WTC11 (cell line): ENCODE results near the gene EHMT1. TPM values are rescaled to one million over a fixed set of nuclear protein-coding genes. Genes with fewer than 3 reads are reported as not detected.

ENCODE experiments used
- ATAC-seq: fragments of 200-7000 bp; cut with Tn5 transposase; 2 replicates; pipeline ENCODE4 v1.10.0; 2021; ENCODE audit warnings: mild to moderate bottlenecking, moderate library complexity
- CTCF ChIA-PET: fragments of 300-600 bp; sonication (Branson Sonifier 250); formaldehyde crosslinking; loops from one replicate; lab custom pipeline; 2021; ENCODE audit warnings: antibody characterized with exemption; lab: Charles Lee
- POLR2A ChIA-PET: fragments of 350-600 bp; sonication (Branson Sonifier 250); formaldehyde crosslinking; loops from one replicate; lab custom pipeline; 2021; ENCODE audit warnings: antibody characterized with exemption; lab: Charles Lee
- DNase-seq: peaks from one replicate; pipeline ENCODE4 v3.0.0; 2021; ENCODE audit warnings: low spot score
- H3K27ac Mint-ChIP-seq: 2 replicates; pipeline ENCODE4 v1.8.0; 2021; ENCODE audit warnings: mixed read lengths
- H3K27me3 Mint-ChIP-seq: 2 replicates; pipeline ENCODE4 v1.8.0; 2021; ENCODE audit warnings: low read depth, mild to moderate bottlenecking, moderate library complexity, mixed read lengths
- H3K36me3 Mint-ChIP-seq: 2 replicates; pipeline ENCODE4 v1.8.0; 2021; ENCODE audit warnings: mixed read lengths
- H3K4me1 Mint-ChIP-seq: 2 replicates; pipeline ENCODE4 v1.8.0; 2022; ENCODE audit warnings: mixed read lengths
- H3K4me3 Mint-ChIP-seq: 2 replicates; pipeline ENCODE4 v1.8.0; 2021; ENCODE audit warnings: mild to moderate bottlenecking, moderate library complexity, mixed read lengths
- H3K9me3 Mint-ChIP-seq: 2 replicates; pipeline ENCODE4 v1.8.0; 2021; ENCODE audit warnings: mixed read lengths
- E2F1 ChIP-seq: sonication (generic); formaldehyde crosslinking; IDR thresholded peaks from 2 replicates; pipeline ENCODE4 v1.8.0; 2022; ENCODE audit warnings: mild to moderate bottlenecking, missing genetic modification reagents
- ETV6 ChIP-seq: sonication (generic); formaldehyde crosslinking; IDR thresholded peaks from 2 replicates; pipeline ENCODE4 v1.8.1; 2022; ENCODE audit warnings: mild to moderate bottlenecking, missing genetic modification reagents
- FOXP1 ChIP-seq: sonication (generic); formaldehyde crosslinking; IDR thresholded peaks from 2 replicates; pipeline ENCODE4 v1.8.0; 2022; ENCODE audit warnings: missing genetic modification reagents, mild to moderate bottlenecking, moderate library complexity, borderline replicate concordance
- IRF2 ChIP-seq: sonication (generic); formaldehyde crosslinking; IDR thresholded peaks from 2 replicates; pipeline ENCODE4 v1.8.0; 2022; ENCODE audit warnings: low read depth, missing genetic modification reagents, borderline replicate concordance
- KAT7 ChIP-seq: sonication (generic); formaldehyde crosslinking; IDR thresholded peaks from 2 replicates; pipeline ENCODE4 v1.8.1; 2023; ENCODE audit warnings: missing genetic modification reagents, mild to moderate bottlenecking, borderline replicate concordance
- RORB ChIP-seq: fragments of 250-450 bp; sonication (Bioruptor Pico); IDR thresholded peaks from 2 replicates; pipeline ENCODE4 v1.9.0; 2021; ENCODE audit warnings: mild to moderate bottlenecking
- TP53 ChIP-seq: sonication (generic); formaldehyde crosslinking; IDR thresholded peaks from 2 replicates; pipeline ENCODE4 v1.8.1; 2023; ENCODE audit warnings: mild to moderate bottlenecking, missing genetic modification reagents
- ZBTB21 ChIP-seq: sonication (generic); formaldehyde crosslinking; IDR thresholded peaks from 2 replicates; pipeline ENCODE4 v1.8.1; 2023; ENCODE audit warnings: mild to moderate bottlenecking, missing genetic modification reagents, borderline replicate concordance
- ZBTB43 ChIP-seq: sonication (generic); formaldehyde crosslinking; IDR thresholded peaks from 2 replicates; pipeline ENCODE4 v1.8.1; 2023; ENCODE audit warnings: mild to moderate bottlenecking, missing genetic modification reagents
- ZNF232 ChIP-seq: sonication (generic); formaldehyde crosslinking; IDR thresholded peaks from 2 replicates; pipeline ENCODE4 v1.8.0; 2022; ENCODE audit warnings: mild to moderate bottlenecking, missing genetic modification reagents
- ZNF317 ChIP-seq: sonication (generic); formaldehyde crosslinking; IDR thresholded peaks from 2 replicates; pipeline ENCODE4 v1.8.1; 2023; ENCODE audit warnings: low read depth, mild to moderate bottlenecking, moderate library complexity, missing genetic modification reagents, borderline replicate concordance
- ZNF396 ChIP-seq: fragments of 250-450 bp; sonication (Bioruptor Pico); IDR thresholded peaks from 2 replicates; pipeline ENCODE4 v1.8.0; 2021; ENCODE audit warnings: mild to moderate bottlenecking, moderate library complexity, borderline replicate concordance
- ZNF416 ChIP-seq: fragments of 250-450 bp; sonication (Bioruptor Pico); IDR thresholded peaks from 2 replicates; pipeline ENCODE4 v1.9.0; 2021; ENCODE audit warnings: mild to moderate bottlenecking, inconsistent platforms
- total RNA-seq: library from RNA; stranded (reverse); gene quantifications from 3 replicates; pipeline ENCODE4 v1.2.3, GENCODE V29; 2021
- TF ChIP-seq, protein P1 (sequence below): sonication (generic); formaldehyde crosslinking; IDR thresholded peaks from 2 replicates; pipeline ENCODE4 v1.8.0; 2023; ENCODE audit warnings: mild to moderate bottlenecking, missing genetic modification reagents
- TF ChIP-seq, protein P2 (sequence below): sonication (generic); formaldehyde crosslinking; conservative IDR thresholded peaks from 2 replicates; pipeline ENCODE4 v1.8.1; 2023; ENCODE audit warnings: mild to moderate bottlenecking, low read depth, missing genetic modification reagents, moderate library complexity
- TF ChIP-seq, protein P3 (sequence below): fragments of 250-450 bp; sonication (Bioruptor Pico); IDR thresholded peaks from 2 replicates; pipeline ENCODE4 v1.9.0; 2021; ENCODE audit warnings: mild to moderate bottlenecking

EHMT1 gene
- total RNA-seq, 1 experiment from 2014 or later, result 170 TPM

GRCh38 chr9:137820161-137820855 lies 201.5 kb downstream of the EHMT1 start:
- Mint-ChIP-seq H3K4me1 (no peaks in the 10 kb centered on the region), H3K9me3 (peaks cover 17% of the 10 kb centered on the region), H3K4me3 (no peak overlapping the region), H3K36me3 (peaks cover 67% of the 10 kb centered on the region), H3K27me3 (no peaks in the 10 kb centered on the region), H3K27ac (0 out of 2 replicates have a peak overlapping the region, but pooled peaks have one; percentile 45)
- ATAC-seq, result no peak
- no peak for DNase-seq
- TF ChIP-seq ZBTB21 (CRISPR knock-in tag) (no peak), ETV6 (no peak), RORB (CRISPR knock-in tag) (no peak), ZNF396 (CRISPR knock-in tag) (no peak), ZNF232 (no peak), ZNF317 (CRISPR knock-in tag) (no peak), ZNF416 (CRISPR knock-in tag) (no peak), E2F1 (no peak), TP53 (no peak), IRF2 (CRISPR knock-in tag) (no peak), ZBTB43 (no peak), KAT7 (CRISPR knock-in tag) (no peak), FOXP1 (CRISPR knock-in tag) (no peak)
- TF ChIP-seq, protein P1, sequence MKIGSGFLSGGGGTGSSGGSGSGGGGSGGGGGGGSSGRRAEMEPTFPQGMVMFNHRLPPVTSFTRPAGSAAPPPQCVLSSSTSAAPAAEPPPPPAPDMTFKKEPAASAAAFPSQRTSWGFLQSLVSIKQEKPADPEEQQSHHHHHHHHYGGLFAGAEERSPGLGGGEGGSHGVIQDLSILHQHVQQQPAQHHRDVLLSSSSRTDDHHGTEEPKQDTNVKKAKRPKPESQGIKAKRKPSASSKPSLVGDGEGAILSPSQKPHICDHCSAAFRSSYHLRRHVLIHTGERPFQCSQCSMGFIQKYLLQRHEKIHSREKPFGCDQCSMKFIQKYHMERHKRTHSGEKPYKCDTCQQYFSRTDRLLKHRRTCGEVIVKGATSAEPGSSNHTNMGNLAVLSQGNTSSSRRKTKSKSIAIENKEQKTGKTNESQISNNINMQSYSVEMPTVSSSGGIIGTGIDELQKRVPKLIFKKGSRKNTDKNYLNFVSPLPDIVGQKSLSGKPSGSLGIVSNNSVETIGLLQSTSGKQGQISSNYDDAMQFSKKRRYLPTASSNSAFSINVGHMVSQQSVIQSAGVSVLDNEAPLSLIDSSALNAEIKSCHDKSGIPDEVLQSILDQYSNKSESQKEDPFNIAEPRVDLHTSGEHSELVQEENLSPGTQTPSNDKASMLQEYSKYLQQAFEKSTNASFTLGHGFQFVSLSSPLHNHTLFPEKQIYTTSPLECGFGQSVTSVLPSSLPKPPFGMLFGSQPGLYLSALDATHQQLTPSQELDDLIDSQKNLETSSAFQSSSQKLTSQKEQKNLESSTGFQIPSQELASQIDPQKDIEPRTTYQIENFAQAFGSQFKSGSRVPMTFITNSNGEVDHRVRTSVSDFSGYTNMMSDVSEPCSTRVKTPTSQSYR (CRISPR knock-in tag), result no peak
- TF ChIP-seq, protein P2, sequence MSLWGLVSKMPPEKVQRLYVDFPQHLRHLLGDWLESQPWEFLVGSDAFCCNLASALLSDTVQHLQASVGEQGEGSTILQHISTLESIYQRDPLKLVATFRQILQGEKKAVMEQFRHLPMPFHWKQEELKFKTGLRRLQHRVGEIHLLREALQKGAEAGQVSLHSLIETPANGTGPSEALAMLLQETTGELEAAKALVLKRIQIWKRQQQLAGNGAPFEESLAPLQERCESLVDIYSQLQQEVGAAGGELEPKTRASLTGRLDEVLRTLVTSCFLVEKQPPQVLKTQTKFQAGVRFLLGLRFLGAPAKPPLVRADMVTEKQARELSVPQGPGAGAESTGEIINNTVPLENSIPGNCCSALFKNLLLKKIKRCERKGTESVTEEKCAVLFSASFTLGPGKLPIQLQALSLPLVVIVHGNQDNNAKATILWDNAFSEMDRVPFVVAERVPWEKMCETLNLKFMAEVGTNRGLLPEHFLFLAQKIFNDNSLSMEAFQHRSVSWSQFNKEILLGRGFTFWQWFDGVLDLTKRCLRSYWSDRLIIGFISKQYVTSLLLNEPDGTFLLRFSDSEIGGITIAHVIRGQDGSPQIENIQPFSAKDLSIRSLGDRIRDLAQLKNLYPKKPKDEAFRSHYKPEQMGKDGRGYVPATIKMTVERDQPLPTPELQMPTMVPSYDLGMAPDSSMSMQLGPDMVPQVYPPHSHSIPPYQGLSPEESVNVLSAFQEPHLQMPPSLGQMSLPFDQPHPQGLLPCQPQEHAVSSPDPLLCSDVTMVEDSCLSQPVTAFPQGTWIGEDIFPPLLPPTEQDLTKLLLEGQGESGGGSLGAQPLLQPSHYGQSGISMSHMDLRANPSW, result no peak
- TF ChIP-seq, protein P3, sequence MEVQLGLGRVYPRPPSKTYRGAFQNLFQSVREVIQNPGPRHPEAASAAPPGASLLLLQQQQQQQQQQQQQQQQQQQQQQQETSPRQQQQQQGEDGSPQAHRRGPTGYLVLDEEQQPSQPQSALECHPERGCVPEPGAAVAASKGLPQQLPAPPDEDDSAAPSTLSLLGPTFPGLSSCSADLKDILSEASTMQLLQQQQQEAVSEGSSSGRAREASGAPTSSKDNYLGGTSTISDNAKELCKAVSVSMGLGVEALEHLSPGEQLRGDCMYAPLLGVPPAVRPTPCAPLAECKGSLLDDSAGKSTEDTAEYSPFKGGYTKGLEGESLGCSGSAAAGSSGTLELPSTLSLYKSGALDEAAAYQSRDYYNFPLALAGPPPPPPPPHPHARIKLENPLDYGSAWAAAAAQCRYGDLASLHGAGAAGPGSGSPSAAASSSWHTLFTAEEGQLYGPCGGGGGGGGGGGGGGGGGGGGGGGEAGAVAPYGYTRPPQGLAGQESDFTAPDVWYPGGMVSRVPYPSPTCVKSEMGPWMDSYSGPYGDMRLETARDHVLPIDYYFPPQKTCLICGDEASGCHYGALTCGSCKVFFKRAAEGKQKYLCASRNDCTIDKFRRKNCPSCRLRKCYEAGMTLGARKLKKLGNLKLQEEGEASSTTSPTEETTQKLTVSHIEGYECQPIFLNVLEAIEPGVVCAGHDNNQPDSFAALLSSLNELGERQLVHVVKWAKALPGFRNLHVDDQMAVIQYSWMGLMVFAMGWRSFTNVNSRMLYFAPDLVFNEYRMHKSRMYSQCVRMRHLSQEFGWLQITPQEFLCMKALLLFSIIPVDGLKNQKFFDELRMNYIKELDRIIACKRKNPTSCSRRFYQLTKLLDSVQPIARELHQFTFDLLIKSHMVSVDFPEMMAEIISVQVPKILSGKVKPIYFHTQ (CRISPR knock-in tag), result no peak
- CTCF ChIA-PET, result no interaction called here
- POLR2A ChIA-PET, result no interaction called here
